Measurements from ENCODE around the gene DNAJA3. TPM values are rescaled to one million over a fixed set of nuclear protein-coding genes. Genes with fewer than 3 reads are reported as not detected.

Gene DNAJA3
- total RNA-seq, 1 experiment from 2014 or later = 58.9 TPM

DNA sequence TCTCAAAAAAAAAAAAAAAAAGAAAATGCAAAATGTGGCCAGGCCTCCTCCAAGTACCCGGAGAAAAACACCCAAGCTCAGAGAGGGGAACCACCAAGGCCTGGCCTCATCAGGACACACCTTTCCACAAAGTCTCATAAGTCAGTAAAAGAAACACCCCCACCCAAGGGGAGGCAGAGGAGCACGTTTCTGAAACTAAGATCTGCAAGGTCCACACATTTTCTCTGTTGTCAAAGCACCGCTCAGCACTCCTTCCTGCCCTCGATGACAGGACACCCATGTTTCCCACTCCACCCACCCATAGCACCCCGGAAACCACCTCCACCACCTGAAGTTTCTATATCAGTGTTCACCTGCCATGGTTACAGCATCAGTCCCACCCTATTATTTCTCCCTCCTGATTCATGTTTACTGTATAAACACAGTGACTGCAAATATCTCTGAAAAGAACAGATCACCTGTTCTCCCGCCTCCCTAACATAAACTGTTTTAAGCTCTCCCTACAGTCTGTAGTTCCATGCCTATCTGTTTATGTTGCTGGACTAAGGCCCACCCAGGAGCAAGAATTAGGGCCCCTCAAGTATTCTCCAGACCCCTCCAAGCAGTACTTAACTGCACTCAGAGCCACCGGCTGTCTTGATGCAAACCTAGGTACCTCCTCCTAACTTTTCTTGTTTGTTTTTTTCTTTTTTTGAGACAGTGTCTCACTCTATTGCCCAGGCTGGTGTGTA lies 11.3 kb upstream of the DNAJA3 start:
- Histone ChIP-seq H3F3A (ENCODE audit: insufficient read depth, low read depth) (peaks cover 17% of the 10 kb centered on the region; the same call in 1 of the 2 replicates), H3K4me3 (no peak overlapping the region), H3K9me2 (ENCODE audit: insufficient read depth) (no peaks in the 10 kb centered on the region), H3K4me1 (replicated peaks; ENCODE audit: insufficient read depth) (peaks cover 7% of the 10 kb centered on the region), H4K20me1 (ENCODE audit: insufficient read depth) (peaks cover 9% of the 10 kb centered on the region; the same call in 1 of the 2 replicates), H3K9me3 (ENCODE audit: insufficient read depth, low read depth) (no peaks in the 10 kb centered on the region), H3K4me2 (peak overlapping the region; percentile 92; the same call in 1 of the 2 replicates), H3K36me3 (ENCODE audit: low read depth) (no peaks in the 10 kb centered on the region), H3K79me2 (ENCODE audit: low read depth) (peaks cover 22% of the 10 kb centered on the region), H3K27me3 (ENCODE audit: insufficient read depth, low read depth) (no peaks in the 10 kb centered on the region), H2AFZ (no peak overlapping the region), H3K27ac (no peak overlapping the region)
- no TSS peak for BruUV-seq (replicated peaks)
- CTCF ChIA-PET = interaction anchor here (0.7 to 1.2 kb wide), 2 partner anchors 13 to 75 kb away, joined by 3 read pairs; no protein-coding TSS in a partner anchor
- no peak for TF ChIP-seq EZH2 (IDR thresholded peaks at IDR 0.05; ENCODE audit: low read depth)
- TF ChIP-seq, protein P1, sequence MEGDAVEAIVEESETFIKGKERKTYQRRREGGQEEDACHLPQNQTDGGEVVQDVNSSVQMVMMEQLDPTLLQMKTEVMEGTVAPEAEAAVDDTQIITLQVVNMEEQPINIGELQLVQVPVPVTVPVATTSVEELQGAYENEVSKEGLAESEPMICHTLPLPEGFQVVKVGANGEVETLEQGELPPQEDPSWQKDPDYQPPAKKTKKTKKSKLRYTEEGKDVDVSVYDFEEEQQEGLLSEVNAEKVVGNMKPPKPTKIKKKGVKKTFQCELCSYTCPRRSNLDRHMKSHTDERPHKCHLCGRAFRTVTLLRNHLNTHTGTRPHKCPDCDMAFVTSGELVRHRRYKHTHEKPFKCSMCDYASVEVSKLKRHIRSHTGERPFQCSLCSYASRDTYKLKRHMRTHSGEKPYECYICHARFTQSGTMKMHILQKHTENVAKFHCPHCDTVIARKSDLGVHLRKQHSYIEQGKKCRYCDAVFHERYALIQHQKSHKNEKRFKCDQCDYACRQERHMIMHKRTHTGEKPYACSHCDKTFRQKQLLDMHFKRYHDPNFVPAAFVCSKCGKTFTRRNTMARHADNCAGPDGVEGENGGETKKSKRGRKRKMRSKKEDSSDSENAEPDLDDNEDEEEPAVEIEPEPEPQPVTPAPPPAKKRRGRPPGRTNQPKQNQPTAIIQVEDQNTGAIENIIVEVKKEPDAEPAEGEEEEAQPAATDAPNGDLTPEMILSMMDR (conservative IDR thresholded peaks at IDR 0.05) = no peak
- DNase-seq = no peak
- POLR2A ChIA-PET (ENCODE audit: unreplicated experiment) = no interaction called here
- intact Hi-C loops (cut with micrococcal nuclease; ENCODE audit: unreplicated experiment) = loop anchor here (10.0 kb wide), 1 partner anchor 200 kb away; the partner anchor contains the start of gene UBALD1

DNA sequence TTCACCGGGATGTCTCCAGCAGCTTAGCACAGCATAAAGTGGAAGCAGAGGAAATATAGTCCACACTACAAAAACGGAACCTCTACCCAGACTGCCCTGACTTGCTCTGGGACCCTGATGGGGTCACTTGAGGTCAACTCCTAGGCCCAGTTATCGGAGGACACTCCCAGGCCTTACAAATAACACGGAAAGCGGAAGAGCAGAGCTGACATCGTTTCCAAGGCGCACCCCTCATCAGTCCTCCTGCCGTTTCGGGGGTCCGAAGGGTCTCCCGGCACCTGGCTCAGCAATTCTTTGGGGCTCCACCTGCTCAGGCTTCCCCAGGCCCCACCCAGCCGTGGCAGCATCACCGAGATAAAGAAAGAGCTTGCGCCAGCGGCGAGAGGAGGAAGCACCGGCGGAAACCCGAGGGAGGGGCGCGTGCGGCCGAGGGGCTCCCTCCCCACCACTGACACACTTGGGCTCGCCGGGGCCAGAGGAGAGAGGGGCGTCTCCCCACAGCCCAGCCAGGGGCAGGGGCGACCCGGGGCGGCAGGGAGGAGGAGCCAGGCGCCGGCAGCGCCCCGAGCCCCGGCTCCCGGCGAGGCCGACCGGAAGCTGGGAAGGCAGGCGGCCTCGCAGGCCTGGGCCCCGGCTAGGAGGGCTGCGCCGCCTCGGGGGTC lies 10.0 kb upstream of the DNAJA3 start:
- TF ChIP-seq, protein P1 (conservative IDR thresholded peaks at IDR 0.05) = no peak
- no peak for TF ChIP-seq EZH2 (IDR thresholded peaks at IDR 0.05; ENCODE audit: low read depth)
- intact Hi-C loops (cut with micrococcal nuclease; ENCODE audit: unreplicated experiment) = loop anchor here (10.0 kb wide), 1 partner anchor 199 kb away; the partner anchor contains the start of gene UBALD1
- Histone ChIP-seq H3K27ac (no peak overlapping the region), H3K9me2 (ENCODE audit: insufficient read depth) (no peaks in the 10 kb centered on the region), H2AFZ (peak overlapping the region; percentile 87), H3K36me3 (ENCODE audit: low read depth) (no peaks in the 10 kb centered on the region), H3K79me2 (ENCODE audit: low read depth) (peaks cover 22% of the 10 kb centered on the region), H4K20me1 (ENCODE audit: insufficient read depth) (peaks cover 9% of the 10 kb centered on the region; the same call in 1 of the 2 replicates), H3K9me3 (ENCODE audit: insufficient read depth, low read depth) (no peaks in the 10 kb centered on the region), H3K4me1 (replicated peaks; ENCODE audit: insufficient read depth) (peaks cover 7% of the 10 kb centered on the region), H3K27me3 (ENCODE audit: insufficient read depth, low read depth) (no peaks in the 10 kb centered on the region), H3K4me3 (peak overlapping the region; percentile 84), H3F3A (ENCODE audit: insufficient read depth, low read depth) (peaks cover 22% of the 10 kb centered on the region; the same call in 1 of the 2 replicates), H3K4me2 (peak overlapping the region; percentile 92)
- CTCF ChIA-PET = interaction anchor here (0.5 to 0.7 kb wide), 3 partner anchors 8 to 74 kb away, joined by 3 read pairs; no protein-coding TSS in a partner anchor
- BruUV-seq (replicated peaks) = TSS peak; percentile 50
- POLR2A ChIA-PET (ENCODE audit: unreplicated experiment) = interaction anchor here (0.6 to 0.7 kb wide), 4 partner anchors 13 to 714 kb away, joined by 3 to 9 read pairs (median 6); no protein-coding TSS in a partner anchor
- DNase-seq = peak in 1 of 2 experiments; percentile 46
